ENCODE results near the gene CCDC174.

Gene CCDC174

DNA sequence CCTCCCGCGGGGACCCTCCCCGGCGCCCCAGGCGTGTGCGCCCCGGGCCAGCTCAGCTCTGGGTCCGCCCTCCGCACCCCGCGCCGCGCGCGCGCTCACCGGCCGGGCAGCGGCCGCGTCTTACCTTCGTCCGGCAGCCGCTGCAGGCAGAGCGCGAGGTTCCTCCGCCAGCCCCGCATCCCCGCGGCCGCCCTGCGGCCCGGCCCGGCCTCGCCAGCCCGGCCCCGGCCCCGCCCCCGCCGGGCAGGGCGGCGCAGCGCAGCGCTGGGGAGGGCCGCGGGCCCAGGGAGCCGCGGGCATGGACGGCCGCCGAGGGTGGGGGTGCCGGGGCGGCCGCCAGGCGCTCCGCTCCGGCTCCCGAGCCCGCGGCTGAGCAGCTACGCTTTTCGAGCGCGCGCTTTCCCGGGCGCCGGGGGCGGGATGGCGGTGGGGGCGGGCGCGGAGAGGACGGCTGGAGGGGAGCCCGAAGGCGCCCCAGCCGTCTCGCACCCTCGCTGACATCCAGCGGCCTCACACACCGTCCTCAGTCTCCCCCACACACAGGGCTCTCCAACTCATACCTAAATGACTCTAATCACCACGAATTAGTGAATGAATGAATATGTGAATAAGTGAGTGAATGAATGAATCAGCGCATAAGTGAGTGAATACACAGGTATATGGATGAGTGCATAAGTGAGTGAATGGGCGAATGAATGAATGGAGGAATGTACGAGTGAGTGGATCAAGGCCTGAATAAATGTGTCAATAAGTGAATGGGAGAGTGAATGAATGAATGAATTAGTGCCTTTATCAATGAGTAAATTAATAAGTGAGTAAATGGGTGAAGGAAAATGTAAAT, 48.5 kb upstream of the CCDC174 start (continued):
- TF ChIP-seq ZEB2 (tag by site-specific recombination; IDR thresholded peaks at IDR 0.05), result 0 out of 2 replicates have a peak, but pooled peaks have one; percentile 21
- no peak for TF ChIP-seq ZNF221 (tag by site-specific recombination; IDR thresholded peaks at IDR 0.05; ENCODE audit: borderline replicate concordance)
- TF ChIP-seq YY1 (tag by site-specific recombination; IDR thresholded peaks at IDR 0.05), result no peak
- no peak for TF ChIP-seq ZNF529 (tag by site-specific recombination; IDR thresholded peaks at IDR 0.05; ENCODE audit: insufficient replicate concordance)
- no peak for TF ChIP-seq ZNF132 (tag by site-specific recombination; IDR thresholded peaks at IDR 0.05; ENCODE audit: borderline replicate concordance)
- TF ChIP-seq ZNF366 (tag by site-specific recombination; conservative IDR thresholded peaks at IDR 0.05), result peak; percentile 84
- peak; percentile 52 for TF ChIP-seq ZNF335 (tag by site-specific recombination; conservative IDR thresholded peaks at IDR 0.05)
- no peak for TF ChIP-seq GLIS1 (tag by site-specific recombination; IDR thresholded peaks at IDR 0.05)

DNA sequence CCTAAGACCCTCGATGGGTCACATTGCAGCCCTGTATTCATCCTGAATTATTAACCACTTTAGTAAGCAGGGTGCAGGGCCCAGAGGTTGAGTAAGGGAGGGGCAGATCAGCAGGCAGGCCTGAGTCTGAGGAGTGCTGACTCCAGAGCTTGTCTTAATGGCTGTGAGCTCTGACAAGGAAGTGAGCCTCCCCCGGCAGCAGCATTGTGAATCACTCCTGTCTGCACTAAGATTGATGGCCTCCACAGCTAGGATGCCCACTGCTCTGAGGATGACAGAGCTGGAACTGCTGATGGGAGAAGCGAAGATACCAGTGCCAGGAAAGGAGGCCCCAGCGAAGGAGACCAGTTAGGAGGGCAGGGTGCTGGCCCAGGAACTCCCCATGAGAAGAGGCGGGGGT, 46.5 kb upstream of the CCDC174 start:
- Histone ChIP-seq H3K4me3 (ENCODE audit: low read depth, low read length) (no peak overlapping the region), H3K36me3 (ENCODE audit: control insufficient read depth in 2 of 2, insufficient read depth in 1 of 2, low read length in 2 of 2) (no peaks in the 10 kb centered on the region), H3K27ac (ENCODE audit: extremely low read depth, low read depth, low read length) (no peak overlapping the region), H3K9me3 (ENCODE audit: control insufficient read depth, insufficient read depth, low read depth, low read length) (no peaks in the 10 kb centered on the region), H3K4me1 (ENCODE audit: control insufficient read depth, insufficient read depth, low read length) (no peaks in the 10 kb centered on the region)
- CTCF ChIA-PET, result interaction anchor here (0.5 to 2.1 kb wide), 3 partner anchors 11 to 193 kb away, joined by 3 to 7 read pairs (median 3); no protein-coding TSS in a partner anchor
- TF ChIP-seq ZBTB17 (tag by site-specific recombination; IDR thresholded peaks at IDR 0.05) (peak; percentile 62), ZBTB20 (tag by site-specific recombination; IDR thresholded peaks at IDR 0.05) (peak; percentile 94), ZNF350 (tag by site-specific recombination; IDR thresholded peaks at IDR 0.05) (no peak), ZIC2 (tag by site-specific recombination; IDR thresholded peaks at IDR 0.05) (0 out of 2 replicates have a peak, but pooled peaks have one; percentile 9), ZNF16 (tag by site-specific recombination; IDR thresholded peaks at IDR 0.05; ENCODE audit: low read depth) (no peak), ZNF48 (tag by site-specific recombination; IDR thresholded peaks at IDR 0.05) (no peak)
- TF ChIP-seq, protein P1, sequence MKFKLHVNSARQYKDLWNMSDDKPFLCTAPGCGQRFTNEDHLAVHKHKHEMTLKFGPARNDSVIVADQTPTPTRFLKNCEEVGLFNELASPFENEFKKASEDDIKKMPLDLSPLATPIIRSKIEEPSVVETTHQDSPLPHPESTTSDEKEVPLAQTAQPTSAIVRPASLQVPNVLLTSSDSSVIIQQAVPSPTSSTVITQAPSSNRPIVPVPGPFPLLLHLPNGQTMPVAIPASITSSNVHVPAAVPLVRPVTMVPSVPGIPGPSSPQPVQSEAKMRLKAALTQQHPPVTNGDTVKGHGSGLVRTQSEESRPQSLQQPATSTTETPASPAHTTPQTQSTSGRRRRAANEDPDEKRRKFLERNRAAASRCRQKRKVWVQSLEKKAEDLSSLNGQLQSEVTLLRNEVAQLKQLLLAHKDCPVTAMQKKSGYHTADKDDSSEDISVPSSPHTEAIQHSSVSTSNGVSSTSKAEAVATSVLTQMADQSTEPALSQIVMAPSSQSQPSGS (tag by site-specific recombination; IDR thresholded peaks at IDR 0.05; ENCODE audit: low read depth), result no peak
- POLR2A ChIA-PET, result no interaction called here

DNA sequence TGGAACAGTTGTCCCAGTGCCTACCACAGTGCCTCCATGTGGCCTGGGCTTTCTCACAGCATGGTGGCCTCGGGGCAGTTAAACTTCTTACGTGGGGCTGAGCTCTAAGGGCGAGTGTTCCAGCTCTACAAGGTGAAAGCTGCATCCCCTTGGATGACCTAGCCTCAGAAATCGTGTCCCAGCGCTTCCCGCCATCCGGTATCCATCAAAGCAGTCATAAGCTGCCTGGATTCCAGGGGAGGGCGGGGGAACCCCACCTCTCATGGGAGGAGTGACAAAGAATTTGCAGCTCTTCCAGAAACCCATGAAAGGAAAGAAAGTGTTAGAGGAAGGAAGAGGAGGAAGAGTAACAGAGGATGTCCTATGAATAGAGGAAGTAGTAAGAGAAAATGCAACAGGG, 45.8 kb upstream of the CCDC174 start:
- ChIA-PET CTCF (interaction anchor here (0.5 to 2.1 kb wide), 5 partner anchors 10 to 402 kb away, joined by 3 to 7 read pairs (median 4); no protein-coding TSS in a partner anchor), POLR2A (no interaction called here)
- TF ChIP-seq, protein P2, sequence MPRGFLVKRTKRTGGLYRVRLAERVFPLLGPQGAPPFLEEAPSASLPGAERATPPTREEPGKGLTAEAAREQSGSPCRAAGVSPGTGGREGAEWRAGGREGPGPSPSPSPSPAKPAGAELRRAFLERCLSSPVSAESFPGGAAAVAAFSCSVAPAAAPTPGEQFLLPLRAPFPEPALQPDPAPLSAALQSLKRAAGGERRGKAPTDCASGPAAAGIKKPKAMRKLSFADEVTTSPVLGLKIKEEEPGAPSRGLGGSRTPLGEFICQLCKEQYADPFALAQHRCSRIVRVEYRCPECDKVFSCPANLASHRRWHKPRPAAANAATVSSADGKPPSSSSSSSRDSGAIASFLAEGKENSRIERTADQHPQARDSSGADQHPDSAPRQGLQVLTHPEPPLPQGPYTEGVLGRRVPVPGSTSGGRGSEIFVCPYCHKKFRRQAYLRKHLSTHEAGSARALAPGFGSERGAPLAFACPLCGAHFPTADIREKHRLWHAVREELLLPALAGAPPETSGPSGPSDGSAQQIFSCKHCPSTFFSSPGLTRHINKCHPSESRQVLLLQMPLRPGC (tag by site-specific recombination; IDR thresholded peaks at IDR 0.05), result no peak
- peak; percentile 73 for TF ChIP-seq KLF1 (tag by site-specific recombination; IDR thresholded peaks at IDR 0.05)
- Histone ChIP-seq H3K9me3 (ENCODE audit: control insufficient read depth, insufficient read depth, low read depth, low read length) (no peaks in the 10 kb centered on the region), H3K36me3 (ENCODE audit: control insufficient read depth in 2 of 2, insufficient read depth in 1 of 2, low read length in 2 of 2) (no peaks in the 10 kb centered on the region), H3K4me3 (ENCODE audit: low read depth, low read length) (no peak overlapping the region), H3K4me1 (ENCODE audit: control insufficient read depth, insufficient read depth, low read length) (no peaks in the 10 kb centered on the region), H3K27ac (ENCODE audit: extremely low read depth, low read depth, low read length) (no peak overlapping the region)

All from HEK293 (cell line).